Measurements from ENCODE around the gene RABL6.

Gene RABL6

DNA sequence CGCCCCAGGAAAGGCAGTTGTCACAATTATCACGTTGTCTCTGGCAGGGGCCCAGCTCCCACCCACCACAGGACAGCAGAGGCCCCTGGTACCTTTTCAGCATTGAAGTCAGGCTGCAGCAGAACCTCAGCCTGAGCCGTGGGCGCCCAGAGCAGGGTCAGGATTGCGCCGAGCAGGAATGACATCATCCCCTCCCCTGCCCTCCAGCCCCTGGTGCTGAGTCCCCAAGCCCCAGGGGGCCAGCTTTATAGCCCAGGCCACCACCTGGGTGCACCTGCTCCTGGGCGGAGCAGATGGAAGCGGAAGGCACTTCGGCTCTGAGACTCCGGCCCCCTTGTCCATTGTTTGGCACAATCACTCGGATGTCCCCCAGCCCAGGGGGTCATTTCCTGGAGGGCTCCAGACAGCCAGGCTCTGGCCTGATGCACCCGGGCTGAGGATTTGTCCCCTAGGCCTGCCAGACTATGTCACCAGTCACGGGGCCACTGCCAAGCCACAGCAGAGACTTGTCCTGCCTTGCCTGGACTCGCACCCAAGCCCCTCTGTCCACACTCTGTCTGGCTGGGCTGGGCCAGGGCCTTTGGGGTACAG, 43.4 kb upstream of the RABL6 start, which contains the start of gene LCN15 (continued):
- TF ChIP-seq ZNF214 (tag by site-specific recombination; IDR thresholded peaks at IDR 0.05; ENCODE audit: borderline replicate concordance) (no peak), ZNF248 (tag by site-specific recombination; IDR thresholded peaks at IDR 0.05) (no peak), ZNF394 (tag by site-specific recombination; IDR thresholded peaks at IDR 0.05; ENCODE audit: borderline replicate concordance) (no peak), ZNF155 (tag by site-specific recombination; IDR thresholded peaks at IDR 0.05) (no peak), SP7 (tag by site-specific recombination; IDR thresholded peaks at IDR 0.05) (peak; percentile 23; the same call in 1 of the 2 replicates), FEZF1 (tag by site-specific recombination; IDR thresholded peaks at IDR 0.05) (no peak), ZSCAN23 (tag by site-specific recombination; IDR thresholded peaks at IDR 0.05) (no peak), ZNF560 (tag by site-specific recombination; IDR thresholded peaks at IDR 0.05; ENCODE audit: borderline replicate concordance) (no peak), ZNF785 (tag by site-specific recombination; IDR thresholded peaks at IDR 0.05) (no peak), ZIC2 (tag by site-specific recombination; IDR thresholded peaks at IDR 0.05) (peak; percentile 91), ZNF610 (tag by site-specific recombination; IDR thresholded peaks at IDR 0.05; ENCODE audit: borderline replicate concordance) (no peak), ZNF311 (tag by site-specific recombination; IDR thresholded peaks at IDR 0.05; ENCODE audit: borderline replicate concordance) (no peak), ZNF529 (tag by site-specific recombination; IDR thresholded peaks at IDR 0.05; ENCODE audit: insufficient replicate concordance) (no peak), KLF1 (tag by site-specific recombination; IDR thresholded peaks at IDR 0.05) (0 out of 2 replicates have a peak, but pooled peaks have one; percentile 19), IKZF3 (tag by site-specific recombination; IDR thresholded peaks at IDR 0.05) (0 out of 2 replicates have a peak, but pooled peaks have one; percentile 22), KLF8 (tag by site-specific recombination; IDR thresholded peaks at IDR 0.05) (no peak), ZNF776 (tag by site-specific recombination; IDR thresholded peaks at IDR 0.05; ENCODE audit: borderline replicate concordance) (no peak), GLIS1 (tag by site-specific recombination; IDR thresholded peaks at IDR 0.05) (peak; percentile 94), ZNF830 (tag by site-specific recombination; IDR thresholded peaks at IDR 0.05; ENCODE audit: low read depth) (no peak), ZNF211 (tag by site-specific recombination; IDR thresholded peaks at IDR 0.05; ENCODE audit: low read depth) (no peak), ZNF133 (tag by site-specific recombination; IDR thresholded peaks at IDR 0.05) (no peak), SETDB1 (IDR thresholded peaks at IDR 0.05; ENCODE audit: insufficient read length, low read length) (no peak), ZNF157 (tag by site-specific recombination; IDR thresholded peaks at IDR 0.05) (no peak), ZFHX2 (tag by site-specific recombination; conservative IDR thresholded peaks at IDR 0.05) (peak; percentile 88), ZNF140 (tag by site-specific recombination; IDR thresholded peaks at IDR 0.05) (no peak), ZNF274 (IDR thresholded peaks at IDR 0.05; ENCODE audit: low read length) (no peak), ZNF274 (tag by site-specific recombination; IDR thresholded peaks at IDR 0.05; ENCODE audit: borderline replicate concordance) (no peak), ZEB2 (tag by site-specific recombination; IDR thresholded peaks at IDR 0.05) (no peak), YY1 (tag by site-specific recombination; IDR thresholded peaks at IDR 0.05) (no peak), ZNF664 (tag by site-specific recombination; IDR thresholded peaks at IDR 0.05) (no peak), GLI4 (tag by site-specific recombination; IDR thresholded peaks at IDR 0.05) (no peak)
- TF ChIP-seq, protein P1, sequence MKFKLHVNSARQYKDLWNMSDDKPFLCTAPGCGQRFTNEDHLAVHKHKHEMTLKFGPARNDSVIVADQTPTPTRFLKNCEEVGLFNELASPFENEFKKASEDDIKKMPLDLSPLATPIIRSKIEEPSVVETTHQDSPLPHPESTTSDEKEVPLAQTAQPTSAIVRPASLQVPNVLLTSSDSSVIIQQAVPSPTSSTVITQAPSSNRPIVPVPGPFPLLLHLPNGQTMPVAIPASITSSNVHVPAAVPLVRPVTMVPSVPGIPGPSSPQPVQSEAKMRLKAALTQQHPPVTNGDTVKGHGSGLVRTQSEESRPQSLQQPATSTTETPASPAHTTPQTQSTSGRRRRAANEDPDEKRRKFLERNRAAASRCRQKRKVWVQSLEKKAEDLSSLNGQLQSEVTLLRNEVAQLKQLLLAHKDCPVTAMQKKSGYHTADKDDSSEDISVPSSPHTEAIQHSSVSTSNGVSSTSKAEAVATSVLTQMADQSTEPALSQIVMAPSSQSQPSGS (tag by site-specific recombination; IDR thresholded peaks at IDR 0.05; ENCODE audit: low read depth) = peak; percentile 57
- TF ChIP-seq, protein P2, sequence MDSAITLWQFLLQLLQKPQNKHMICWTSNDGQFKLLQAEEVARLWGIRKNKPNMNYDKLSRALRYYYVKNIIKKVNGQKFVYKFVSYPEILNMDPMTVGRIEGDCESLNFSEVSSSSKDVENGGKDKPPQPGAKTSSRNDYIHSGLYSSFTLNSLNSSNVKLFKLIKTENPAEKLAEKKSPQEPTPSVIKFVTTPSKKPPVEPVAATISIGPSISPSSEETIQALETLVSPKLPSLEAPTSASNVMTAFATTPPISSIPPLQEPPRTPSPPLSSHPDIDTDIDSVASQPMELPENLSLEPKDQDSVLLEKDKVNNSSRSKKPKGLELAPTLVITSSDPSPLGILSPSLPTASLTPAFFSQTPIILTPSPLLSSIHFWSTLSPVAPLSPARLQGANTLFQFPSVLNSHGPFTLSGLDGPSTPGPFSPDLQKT (IDR thresholded peaks at IDR 0.05; ENCODE audit: borderline replicate concordance, low read depth, low read length) = no peak
- TF ChIP-seq, protein P3, sequence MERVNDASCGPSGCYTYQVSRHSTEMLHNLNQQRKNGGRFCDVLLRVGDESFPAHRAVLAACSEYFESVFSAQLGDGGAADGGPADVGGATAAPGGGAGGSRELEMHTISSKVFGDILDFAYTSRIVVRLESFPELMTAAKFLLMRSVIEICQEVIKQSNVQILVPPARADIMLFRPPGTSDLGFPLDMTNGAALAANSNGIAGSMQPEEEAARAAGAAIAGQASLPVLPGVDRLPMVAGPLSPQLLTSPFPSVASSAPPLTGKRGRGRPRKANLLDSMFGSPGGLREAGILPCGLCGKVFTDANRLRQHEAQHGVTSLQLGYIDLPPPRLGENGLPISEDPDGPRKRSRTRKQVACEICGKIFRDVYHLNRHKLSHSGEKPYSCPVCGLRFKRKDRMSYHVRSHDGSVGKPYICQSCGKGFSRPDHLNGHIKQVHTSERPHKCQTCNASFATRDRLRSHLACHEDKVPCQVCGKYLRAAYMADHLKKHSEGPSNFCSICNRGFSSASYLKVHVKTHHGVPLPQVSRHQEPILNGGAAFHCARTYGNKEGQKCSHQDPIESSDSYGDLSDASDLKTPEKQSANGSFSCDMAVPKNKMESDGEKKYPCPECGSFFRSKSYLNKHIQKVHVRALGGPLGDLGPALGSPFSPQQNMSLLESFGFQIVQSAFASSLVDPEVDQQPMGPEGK (tag by site-specific recombination; IDR thresholded peaks at IDR 0.05) = peak; percentile 64; the same call in 1 of the 2 replicates
- TF ChIP-seq, protein P4, sequence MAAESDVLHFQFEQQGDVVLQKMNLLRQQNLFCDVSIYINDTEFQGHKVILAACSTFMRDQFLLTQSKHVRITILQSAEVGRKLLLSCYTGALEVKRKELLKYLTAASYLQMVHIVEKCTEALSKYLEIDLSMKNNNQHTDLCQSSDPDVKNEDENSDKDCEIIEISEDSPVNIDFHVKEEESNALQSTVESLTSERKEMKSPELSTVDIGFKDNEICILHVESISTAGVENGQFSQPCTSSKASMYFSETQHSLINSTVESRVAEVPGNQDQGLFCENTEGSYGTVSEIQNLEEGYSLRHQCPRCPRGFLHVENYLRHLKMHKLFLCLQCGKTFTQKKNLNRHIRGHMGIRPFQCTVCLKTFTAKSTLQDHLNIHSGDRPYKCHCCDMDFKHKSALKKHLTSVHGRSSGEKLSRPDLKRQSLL (tag by site-specific recombination; IDR thresholded peaks at IDR 0.05) = no peak
